RWPE1 (cell line): Measurements from ENCODE around the gene RPL5.

ENCODE experiments used
- CTCF ChIA-PET: fragments of 350-600 bp; sonication (Branson Sonifier 250); formaldehyde crosslinking; extraction: SDS; loops from one replicate; lab custom pipeline; 2021; lab: Yijun Ruan, JAX
- POLR2A ChIA-PET: fragments of 400-600 bp; formaldehyde crosslinking; extraction: SDS; loops from one replicate; lab custom pipeline; 2020; ENCODE audit warnings: antibody characterized with exemption; ENCODE audit not compliant: low non-redundant PET; lab: Yijun Ruan, JAX
- DNase-seq: peaks from one replicate; pipeline ENCODE4 v3.0.0; 2012; ENCODE audit warnings: low spot score
- H3K27ac ChIP-seq: fragments of 450-650 bp; 2 replicates; pipeline ENCODE4 v1.5.1; 2017
- TF ChIP-seq, protein P1 (sequence below): fragments of 450-650 bp; conservative IDR thresholded peaks from 2 replicates; pipeline ENCODE4 v1.5.1; 2017; ENCODE audit warnings: low read depth, mild to moderate bottlenecking

RPL5 gene

GRCh38 chr1:92790081-92790480, 41.8 kb upstream of the RPL5 start:
- ChIA-PET POLR2A (no interaction called here), CTCF (interaction anchor here (0.6 to 1.1 kb wide), 2 partner anchors 17 to 44 kb away, joined by 3 read pairs; no protein-coding TSS in a partner anchor)
- no peak for DNase-seq
- no peak overlapping the region for H3K27ac ChIP-seq
- TF ChIP-seq, protein P1, sequence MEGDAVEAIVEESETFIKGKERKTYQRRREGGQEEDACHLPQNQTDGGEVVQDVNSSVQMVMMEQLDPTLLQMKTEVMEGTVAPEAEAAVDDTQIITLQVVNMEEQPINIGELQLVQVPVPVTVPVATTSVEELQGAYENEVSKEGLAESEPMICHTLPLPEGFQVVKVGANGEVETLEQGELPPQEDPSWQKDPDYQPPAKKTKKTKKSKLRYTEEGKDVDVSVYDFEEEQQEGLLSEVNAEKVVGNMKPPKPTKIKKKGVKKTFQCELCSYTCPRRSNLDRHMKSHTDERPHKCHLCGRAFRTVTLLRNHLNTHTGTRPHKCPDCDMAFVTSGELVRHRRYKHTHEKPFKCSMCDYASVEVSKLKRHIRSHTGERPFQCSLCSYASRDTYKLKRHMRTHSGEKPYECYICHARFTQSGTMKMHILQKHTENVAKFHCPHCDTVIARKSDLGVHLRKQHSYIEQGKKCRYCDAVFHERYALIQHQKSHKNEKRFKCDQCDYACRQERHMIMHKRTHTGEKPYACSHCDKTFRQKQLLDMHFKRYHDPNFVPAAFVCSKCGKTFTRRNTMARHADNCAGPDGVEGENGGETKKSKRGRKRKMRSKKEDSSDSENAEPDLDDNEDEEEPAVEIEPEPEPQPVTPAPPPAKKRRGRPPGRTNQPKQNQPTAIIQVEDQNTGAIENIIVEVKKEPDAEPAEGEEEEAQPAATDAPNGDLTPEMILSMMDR = no peak

DNA sequence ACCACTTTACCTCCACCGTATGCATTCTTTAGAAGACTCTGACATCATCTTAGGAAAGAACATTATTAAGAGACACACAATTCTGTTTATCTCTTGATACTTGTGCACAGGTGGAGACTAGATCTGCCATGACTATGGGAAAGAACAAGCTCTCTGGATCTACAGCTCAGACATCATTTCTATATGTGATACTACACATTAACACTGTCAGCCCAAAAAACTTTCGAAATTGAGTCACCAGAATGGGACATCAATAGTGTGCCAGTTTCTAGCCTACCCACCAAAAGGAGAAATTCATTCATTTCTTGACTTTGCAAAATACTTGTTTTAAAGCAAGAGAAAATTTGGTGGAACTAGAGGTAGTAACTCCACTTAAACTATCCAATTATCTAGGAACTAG, 41.0 kb upstream of the RPL5 start:
- no peak overlapping the region for H3K27ac ChIP-seq
- TF ChIP-seq, protein P1 = no peak
- ChIA-PET CTCF (interaction anchor here (0.6 to 1.1 kb wide), 3 partner anchors 14 to 45 kb away, joined by 3 to 4 read pairs (median 3); no protein-coding TSS in a partner anchor), POLR2A (no interaction called here)
- no peak for DNase-seq

DNA sequence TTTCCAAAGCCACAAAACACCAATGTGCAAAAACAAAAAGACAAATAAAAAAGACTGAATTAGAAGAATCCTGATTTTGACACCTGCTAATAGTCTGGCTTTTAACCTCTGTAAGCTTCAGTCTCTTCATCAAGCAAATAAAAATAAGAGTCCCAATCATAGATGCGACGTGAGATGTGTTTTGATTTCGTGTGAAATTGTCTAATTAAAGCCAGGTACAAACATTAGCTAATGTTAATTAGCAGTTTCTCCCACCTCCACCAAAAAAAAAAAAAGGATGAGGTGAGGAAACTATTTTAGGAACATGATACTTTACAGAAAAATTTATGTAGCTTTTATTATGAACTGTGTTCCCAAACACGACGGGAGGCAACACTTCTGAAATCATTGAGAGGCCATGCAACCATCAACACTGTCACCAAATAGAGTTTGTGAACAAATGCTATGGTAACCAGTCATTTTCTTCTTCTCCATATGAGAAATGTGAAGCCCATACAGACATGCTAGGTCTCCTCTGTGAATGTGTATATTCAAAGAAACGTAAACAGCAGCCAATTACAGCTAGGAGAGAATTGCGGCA, 40.3 kb upstream of the RPL5 start:
- no peak overlapping the region for H3K27ac ChIP-seq
- TF ChIP-seq, protein P1 = no peak
- CTCF ChIA-PET = interaction anchor here (1.0 to 1.4 kb wide), 3 partner anchors 15 to 45 kb away, joined by 3 to 4 read pairs (median 3); no protein-coding TSS in a partner anchor
- no peak for DNase-seq
- POLR2A ChIA-PET = no interaction called here

DNA sequence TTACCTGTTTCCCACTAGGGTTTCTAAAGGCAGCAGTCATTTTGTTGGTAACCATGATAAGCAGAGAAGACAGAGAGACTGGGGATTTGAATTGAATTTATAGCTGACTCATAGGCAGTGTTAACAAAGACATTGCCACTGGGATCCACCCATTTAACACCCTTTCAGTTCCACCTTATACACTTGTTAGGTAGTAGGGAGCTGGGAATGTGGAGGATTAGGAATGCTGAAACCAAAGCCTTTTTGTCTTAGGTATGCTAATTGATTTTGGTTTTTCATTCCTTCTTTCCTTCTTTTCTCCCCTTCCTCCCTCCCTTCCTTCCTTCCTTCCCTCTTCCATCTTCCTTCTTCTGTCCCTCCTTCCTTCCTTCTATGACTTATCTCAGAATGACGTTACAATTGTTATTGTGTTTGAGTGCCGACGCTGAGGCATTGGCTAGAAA, 39.5 kb upstream of the RPL5 start:
- peak; percentile 11 for DNase-seq
- POLR2A ChIA-PET = no interaction called here
- CTCF ChIA-PET = interaction anchor here (1.4 kb wide), 1 partner anchor 44 kb away, joined by 3 read pairs; no protein-coding TSS in a partner anchor
- H3K27ac ChIP-seq = no peak overlapping the region
- TF ChIP-seq, protein P1 = no peak

DNA sequence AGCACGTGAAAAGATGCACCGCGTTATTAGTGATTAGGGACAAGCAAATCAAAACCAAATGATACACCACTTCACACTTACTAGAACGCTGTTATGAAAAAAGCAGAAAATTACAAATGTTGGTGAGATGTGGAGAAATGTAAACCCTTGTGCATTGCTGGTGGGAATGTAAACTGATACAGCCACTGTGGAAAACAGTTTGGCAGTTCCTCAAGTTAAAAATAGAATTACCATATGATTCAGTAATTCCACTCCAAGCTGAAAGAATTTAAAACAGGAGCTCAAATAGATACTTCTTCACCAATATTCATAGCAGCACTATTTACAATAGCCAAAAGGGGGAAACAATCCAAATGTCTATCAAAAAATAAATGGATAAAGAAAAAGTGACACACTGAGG, 36.7 kb upstream of the RPL5 start:
- CTCF ChIA-PET = interaction anchor here (0.6 kb wide), 1 partner anchor 46 kb away, joined by 3 read pairs; no protein-coding TSS in a partner anchor
- no peak for DNase-seq
- TF ChIP-seq, protein P1 = no peak
- H3K27ac ChIP-seq = no peak overlapping the region
- POLR2A ChIA-PET = no interaction called here

DNA sequence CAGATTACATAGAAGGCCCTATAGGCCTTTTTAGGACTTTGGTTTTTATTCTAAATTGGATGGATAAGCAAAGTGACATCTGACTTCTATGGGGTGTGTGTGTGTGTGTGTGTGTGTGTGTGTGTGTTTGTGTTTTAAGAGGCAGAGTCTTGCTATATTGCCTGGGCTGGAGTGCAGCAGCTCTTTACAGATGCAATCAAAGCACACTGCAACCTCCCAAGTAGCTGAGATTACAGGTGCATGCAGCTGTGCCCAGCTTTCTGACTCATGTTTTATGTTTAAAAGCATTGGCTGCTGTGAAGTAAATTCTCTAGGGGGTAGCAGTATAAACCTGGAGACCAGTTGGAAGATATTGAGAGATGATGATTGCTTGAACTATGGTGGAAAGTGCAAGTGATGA, 34.5 kb upstream of the RPL5 start:
- POLR2A ChIA-PET = no interaction called here
- DNase-seq = no peak
- no peak overlapping the region for H3K27ac ChIP-seq
- CTCF ChIA-PET = interaction anchor here (0.7 kb wide), 1 partner anchor 41 kb away, joined by 3 read pairs; no protein-coding TSS in a partner anchor
- TF ChIP-seq, protein P1 = no peak
